Measurements from ENCODE around the gene ISG15.

Gene ISG15

GRCh38 chr1:1053682-1054081 lies 40.4 kb downstream of the ISG15 start:
- Histone ChIP-seq H3K4me1 (ENCODE audit: insufficient read depth, low read length, poor library complexity, severe bottlenecking) (peaks cover under 1% of the 10 kb centered on the region), H3K36me3 (ENCODE audit: insufficient read depth, low read length) (no peaks in the 10 kb centered on the region), H3K9ac (ENCODE audit: low read depth, low read length, poor library complexity, severe bottlenecking) (no peak overlapping the region), H3K4me2 (ENCODE audit: low read depth, low read length, poor library complexity, severe bottlenecking) (no peak overlapping the region), H4K20me1 (ENCODE audit: insufficient read depth, low read length, poor library complexity, severe bottlenecking) (no peaks in the 10 kb centered on the region), H2AFZ (ENCODE audit: low read length) (no peak overlapping the region), H3K9me2 (replicated peaks; ENCODE audit: low read depth, low read length) (no peaks in the 10 kb centered on the region), H3K79me2 (ENCODE audit: insufficient read depth, low read length) (no peaks in the 10 kb centered on the region), H3K27me3 (ENCODE audit: insufficient read depth, low read length, poor library complexity, severe bottlenecking) (no peaks in the 10 kb centered on the region), H3K4me3 (ENCODE audit: low read length, poor library complexity, severe bottlenecking) (no peak overlapping the region), H3K9me3 (ENCODE audit: insufficient read depth, low read depth, low read length) (no peaks in the 10 kb centered on the region), H3F3A (ENCODE audit: low read depth) (no peaks in the 10 kb centered on the region)
- TF ChIP-seq CTCF (conservative IDR thresholded peaks at IDR 0.05; ENCODE audit: low read length) (no peak), EZH2phosphoT487 (IDR thresholded peaks at IDR 0.05; ENCODE audit: borderline replicate concordance) (no peak)

GRCh38 chr1:1054099-1054700 lies 40.9 kb downstream of the ISG15 start:
- H3K9me2 ChIP-seq (replicated peaks; ENCODE audit: low read depth, low read length) = no peaks in the 10 kb centered on the region
- TF ChIP-seq EZH2phosphoT487 (IDR thresholded peaks at IDR 0.05; ENCODE audit: borderline replicate concordance) (no peak), CTCF (conservative IDR thresholded peaks at IDR 0.05; ENCODE audit: low read length) (no peak)
- H3K4me3 ChIP-seq (ENCODE audit: low read length, poor library complexity, severe bottlenecking) = no peak overlapping the region
- H3K9ac ChIP-seq (ENCODE audit: low read depth, low read length, poor library complexity, severe bottlenecking) = no peak overlapping the region
- no peaks in the 10 kb centered on the region for H3F3A ChIP-seq (ENCODE audit: low read depth)
- no peaks in the 10 kb centered on the region for H3K79me2 ChIP-seq (ENCODE audit: insufficient read depth, low read length)
- no peaks in the 10 kb centered on the region for H3K27me3 ChIP-seq (ENCODE audit: insufficient read depth, low read length, poor library complexity, severe bottlenecking)
- no peak overlapping the region for H2AFZ ChIP-seq (ENCODE audit: low read length)
- no peak overlapping the region for H3K4me2 ChIP-seq (ENCODE audit: low read depth, low read length, poor library complexity, severe bottlenecking)
- no peaks in the 10 kb centered on the region for H4K20me1 ChIP-seq (ENCODE audit: insufficient read depth, low read length, poor library complexity, severe bottlenecking)
- H3K36me3 ChIP-seq (ENCODE audit: insufficient read depth, low read length) = no peaks in the 10 kb centered on the region
- H3K9me3 ChIP-seq (ENCODE audit: insufficient read depth, low read depth, low read length) = no peaks in the 10 kb centered on the region
- H3K4me1 ChIP-seq (ENCODE audit: insufficient read depth, low read length, poor library complexity, severe bottlenecking) = peaks cover 4% of the 10 kb centered on the region

GRCh38 chr1:1054971-1055370 lies 41.7 kb downstream of the ISG15 start:
- Histone ChIP-seq H3K9me3 (ENCODE audit: insufficient read depth, low read depth, low read length) (no peaks in the 10 kb centered on the region), H4K20me1 (ENCODE audit: insufficient read depth, low read length, poor library complexity, severe bottlenecking) (no peaks in the 10 kb centered on the region), H3K9me2 (replicated peaks; ENCODE audit: low read depth, low read length) (no peaks in the 10 kb centered on the region), H3K27me3 (ENCODE audit: insufficient read depth, low read length, poor library complexity, severe bottlenecking) (no peaks in the 10 kb centered on the region), H3K79me2 (ENCODE audit: insufficient read depth, low read length) (no peaks in the 10 kb centered on the region), H3K4me2 (ENCODE audit: low read depth, low read length, poor library complexity, severe bottlenecking) (no peak overlapping the region), H3F3A (ENCODE audit: low read depth) (no peaks in the 10 kb centered on the region), H3K9ac (ENCODE audit: low read depth, low read length, poor library complexity, severe bottlenecking) (no peak overlapping the region), H3K4me3 (ENCODE audit: low read length, poor library complexity, severe bottlenecking) (no peak overlapping the region), H2AFZ (ENCODE audit: low read length) (no peak overlapping the region), H3K4me1 (ENCODE audit: insufficient read depth, low read length, poor library complexity, severe bottlenecking) (peaks cover 4% of the 10 kb centered on the region), H3K36me3 (ENCODE audit: insufficient read depth, low read length) (no peaks in the 10 kb centered on the region)
- TF ChIP-seq CTCF (conservative IDR thresholded peaks at IDR 0.05; ENCODE audit: low read length) = no peak
- no peak for TF ChIP-seq EZH2phosphoT487 (IDR thresholded peaks at IDR 0.05; ENCODE audit: borderline replicate concordance)

Measured in Loucy (cell line).